Measurements from ENCODE around the gene SERPINB2. TPM values are rescaled to one million over a fixed set of nuclear protein-coding genes. Genes with fewer than 3 reads are reported as not detected.

Gene SERPINB2
- total RNA-seq, 1 donor from 2014 or later = 4.1 TPM

- H3K27me3 ChIP-seq (ENCODE audit: control insufficient read depth, insufficient read depth, low read length) = no peaks in the 10 kb centered on the region
Measured at GRCh38 chr18:63889626-63890025, 2.1 kb downstream of the SERPINB2 start.

GRCh38 chr18:63890237-63890949, 2.9 kb downstream of the SERPINB2 start:
- no peak for DNase-seq (ENCODE audit: low read depth)

More at GRCh38 chr18:63889626-63890025, 2.1 kb downstream of the SERPINB2 start:
- Histone ChIP-seq H3K4me3 (ENCODE audit: low read depth, low read length) (no peak overlapping the region), H3K36me3 (ENCODE audit: control insufficient read depth, insufficient read depth, low read length) (no peaks in the 10 kb centered on the region)
- TF ChIP-seq CTCF (IDR thresholded peaks at IDR 0.05; ENCODE audit: insufficient read depth, low read length, poor library complexity, severe bottlenecking) = no peak
- no peak for DNase-seq (ENCODE audit: low read depth)

GRCh38 chr18:63890950-63891304, 3.4 kb downstream of the SERPINB2 start:
- no peaks in the 10 kb centered on the region for H3K27me3 ChIP-seq (ENCODE audit: control insufficient read depth, insufficient read depth, low read length)
- no peak overlapping the region for H3K4me3 ChIP-seq (ENCODE audit: low read depth, low read length)
- H3K36me3 ChIP-seq (ENCODE audit: control insufficient read depth, insufficient read depth, low read length) = no peaks in the 10 kb centered on the region
- TF ChIP-seq CTCF (IDR thresholded peaks at IDR 0.05; ENCODE audit: insufficient read depth, low read length, poor library complexity, severe bottlenecking) = no peak
- no peak for DNase-seq (ENCODE audit: low read depth)

More at GRCh38 chr18:63890237-63890949, 2.9 kb downstream of the SERPINB2 start:
- no peak for TF ChIP-seq CTCF (IDR thresholded peaks at IDR 0.05; ENCODE audit: insufficient read depth, low read length, poor library complexity, severe bottlenecking)
- Histone ChIP-seq H3K27me3 (ENCODE audit: control insufficient read depth, insufficient read depth, low read length) (no peaks in the 10 kb centered on the region), H3K36me3 (ENCODE audit: control insufficient read depth, insufficient read depth, low read length) (no peaks in the 10 kb centered on the region), H3K4me3 (ENCODE audit: low read depth, low read length) (no peak overlapping the region)

- TF ChIP-seq CTCF (IDR thresholded peaks at IDR 0.05; ENCODE audit: insufficient read depth, low read length, poor library complexity, severe bottlenecking) = no peak
- Histone ChIP-seq H3K4me3 (ENCODE audit: low read depth, low read length) (no peak overlapping the region), H3K36me3 (ENCODE audit: control insufficient read depth, insufficient read depth, low read length) (no peaks in the 10 kb centered on the region), H3K27me3 (ENCODE audit: control insufficient read depth, insufficient read depth, low read length) (no peaks in the 10 kb centered on the region)
- DNase-seq (ENCODE audit: low read depth) = no peak
Measured at GRCh38 chr18:63892566-63892965, 5.1 kb downstream of the SERPINB2 start.

GRCh38 chr18:63894106-63894772, 6.7 kb downstream of the SERPINB2 start:
- Histone ChIP-seq H3K36me3 (ENCODE audit: control insufficient read depth, insufficient read depth, low read length) (no peaks in the 10 kb centered on the region), H3K4me3 (ENCODE audit: low read depth, low read length) (no peak overlapping the region), H3K27me3 (ENCODE audit: control insufficient read depth, insufficient read depth, low read length) (no peaks in the 10 kb centered on the region)
- no peak for DNase-seq (ENCODE audit: low read depth)
- no peak for TF ChIP-seq CTCF (IDR thresholded peaks at IDR 0.05; ENCODE audit: insufficient read depth, low read length, poor library complexity, severe bottlenecking)

Measured in kidney epithelial cell (primary cell).